HS-27A (cell line): ENCODE measurements around the gene REXO1.

Source experiments
- DNase-seq: peaks from one replicate; pipeline ENCODE4 v3.0.0-alpha.2; 2012; ENCODE audit warnings: low read depth, missing footprints

Gene REXO1

GRCh38 chr19:1847684-1848398, 442 bp downstream of the REXO1 start:
- DNase-seq = no peak

DNA sequence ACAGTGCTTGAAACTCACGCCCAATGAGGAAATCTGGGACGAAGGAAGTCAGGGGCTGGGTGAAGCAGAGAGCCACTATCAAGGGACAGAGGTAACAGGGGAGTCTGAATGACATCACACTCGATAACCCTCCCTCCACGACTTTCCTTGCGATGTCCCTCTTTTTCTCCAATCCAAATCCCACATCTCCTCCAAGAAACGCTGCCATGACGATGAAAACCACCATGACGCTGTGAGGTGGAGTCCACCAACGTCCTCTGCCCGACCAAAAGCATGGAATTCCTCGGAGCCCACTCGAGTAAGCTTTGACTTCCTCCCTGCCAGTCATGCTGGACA, 967 bp downstream of the REXO1 start:
- DNase-seq = no peak

DNA sequence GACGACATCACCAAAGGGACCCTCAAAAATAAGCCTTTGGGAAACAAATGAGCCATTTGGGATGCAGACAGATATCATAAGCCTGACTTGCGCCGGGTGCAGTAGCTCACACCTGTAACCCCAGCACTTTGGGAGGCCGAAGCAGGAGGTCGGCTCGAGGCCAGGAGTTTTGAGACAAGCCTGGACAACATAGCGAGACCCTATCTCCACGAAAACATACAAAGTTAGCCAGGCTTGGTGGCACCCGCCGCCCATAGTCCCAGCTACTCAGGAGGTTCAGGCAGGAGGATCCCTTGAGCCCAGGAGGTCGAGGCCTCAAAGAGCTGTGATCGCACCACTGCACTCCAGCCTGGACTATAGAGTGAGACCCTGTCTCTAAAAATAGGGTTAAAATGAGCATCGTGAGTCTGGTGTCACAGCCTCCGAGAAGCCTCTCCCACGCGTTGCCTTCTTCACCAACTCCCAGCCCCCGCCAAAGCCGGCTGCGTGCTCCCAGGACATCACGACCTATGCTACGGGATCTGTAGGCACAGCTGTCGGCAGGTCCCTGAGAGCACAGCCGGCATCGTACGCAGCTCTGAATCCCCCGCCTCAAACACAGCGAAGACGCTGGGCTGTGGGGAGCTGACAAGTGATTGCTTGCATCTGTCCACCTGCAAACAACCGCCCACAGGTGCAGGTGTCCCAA, 1.6 kb downstream of the REXO1 start:
- DNase-seq = no peak

GRCh38 chr19:1845642-1846041, 2.6 kb downstream of the REXO1 start:
- DNase-seq = no peak

GRCh38 chr19:1845125-1845515, 3.2 kb downstream of the REXO1 start:
- DNase-seq = no peak

- DNase-seq = no peak
Observed at GRCh38 chr19:1844513-1845124, 3.7 kb downstream of the REXO1 start.

DNA sequence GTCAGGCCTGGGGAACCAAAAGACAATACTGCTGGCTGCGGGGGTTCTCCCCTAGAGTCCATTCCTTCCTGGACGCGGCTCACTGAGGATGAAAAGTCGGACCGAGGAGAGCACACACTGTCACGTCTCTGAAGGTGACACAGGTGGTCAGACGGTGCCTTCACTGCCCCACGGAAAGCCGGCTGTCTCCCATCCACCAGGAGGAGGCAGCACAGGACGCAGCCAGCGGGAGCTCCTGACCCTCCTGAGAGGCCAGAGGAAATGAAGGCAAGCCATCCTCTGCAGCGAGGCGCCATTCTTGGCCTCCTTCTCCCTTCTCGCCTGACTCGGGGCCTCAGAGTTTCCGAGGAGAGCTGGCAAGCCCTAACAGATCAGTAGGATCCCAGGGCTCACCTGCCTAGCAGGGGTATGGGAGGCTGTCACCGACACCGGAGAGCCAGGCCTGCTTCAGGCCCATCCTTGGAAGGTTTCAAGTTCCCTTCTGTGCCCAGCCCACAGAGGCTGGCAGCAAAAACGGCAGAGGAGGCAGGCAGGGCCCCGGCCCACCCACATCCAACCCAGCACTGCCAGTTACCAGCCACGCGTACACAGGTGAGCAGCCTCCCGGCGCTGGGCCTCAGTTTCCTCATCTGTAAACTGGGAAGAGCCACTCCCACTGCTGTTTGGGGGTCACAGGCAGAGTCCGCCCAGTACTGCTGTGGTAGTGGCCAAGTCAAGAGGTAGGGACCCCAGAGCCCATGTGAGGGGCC, 4.5 kb downstream of the REXO1 start:
- DNase-seq = no peak

DNA sequence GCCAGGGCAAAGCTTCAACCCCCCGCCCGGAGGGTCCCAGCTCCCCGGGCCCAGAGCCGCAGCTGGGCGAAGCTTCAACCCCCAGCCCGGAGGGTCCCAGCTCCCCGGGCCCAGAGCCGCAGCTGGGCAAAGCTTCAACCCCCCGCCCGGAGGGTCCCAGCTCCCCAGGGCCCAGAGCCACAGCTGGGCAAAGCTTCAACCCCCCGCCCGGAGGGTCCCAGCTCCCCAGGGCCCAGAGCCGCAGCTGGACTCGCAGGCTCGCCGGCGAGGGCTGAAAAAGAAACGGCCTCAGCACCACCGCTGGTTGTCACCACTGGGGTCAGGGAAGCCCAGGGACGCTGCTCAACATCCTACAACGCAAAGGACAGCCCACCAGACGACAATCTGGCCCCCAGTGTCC, 5.2 kb downstream of the REXO1 start:
- DNase-seq = no peak

DNA sequence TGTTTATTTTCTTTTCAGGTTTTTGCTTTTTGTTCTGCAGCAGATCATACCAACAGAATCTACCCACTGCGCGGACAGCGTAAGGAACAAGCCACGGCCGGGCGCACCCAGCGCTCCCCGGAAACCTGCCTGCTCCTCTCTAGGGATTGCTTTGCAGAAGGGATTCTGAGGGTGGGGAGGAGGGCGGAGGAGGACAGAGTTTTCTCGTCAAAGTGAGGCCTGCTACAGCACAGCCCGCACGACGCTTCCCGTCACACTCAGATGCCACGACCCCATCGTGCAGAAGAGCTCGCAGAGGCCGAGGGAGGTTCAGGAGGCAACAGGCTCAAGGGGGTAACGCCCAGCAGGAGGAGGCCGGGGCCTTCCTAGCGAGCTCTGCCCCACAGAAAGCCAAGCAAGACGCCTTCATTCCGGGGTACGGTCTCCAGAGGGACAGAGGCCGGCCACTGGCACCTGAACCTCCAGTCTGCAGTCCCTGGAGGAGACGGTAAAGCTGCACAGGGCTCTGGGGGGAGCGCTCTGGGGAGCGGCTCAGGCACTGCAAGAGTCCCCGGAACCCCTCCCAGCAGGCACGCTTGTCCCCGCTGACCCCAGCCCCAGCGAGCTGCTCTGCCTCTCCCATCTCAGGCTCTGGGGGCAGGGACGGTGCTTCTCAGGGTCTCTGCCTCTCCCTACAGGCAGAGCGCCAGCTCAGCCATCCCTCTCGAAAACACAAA, 6.9 kb downstream of the REXO1 start:
- DNase-seq = no peak

DNA sequence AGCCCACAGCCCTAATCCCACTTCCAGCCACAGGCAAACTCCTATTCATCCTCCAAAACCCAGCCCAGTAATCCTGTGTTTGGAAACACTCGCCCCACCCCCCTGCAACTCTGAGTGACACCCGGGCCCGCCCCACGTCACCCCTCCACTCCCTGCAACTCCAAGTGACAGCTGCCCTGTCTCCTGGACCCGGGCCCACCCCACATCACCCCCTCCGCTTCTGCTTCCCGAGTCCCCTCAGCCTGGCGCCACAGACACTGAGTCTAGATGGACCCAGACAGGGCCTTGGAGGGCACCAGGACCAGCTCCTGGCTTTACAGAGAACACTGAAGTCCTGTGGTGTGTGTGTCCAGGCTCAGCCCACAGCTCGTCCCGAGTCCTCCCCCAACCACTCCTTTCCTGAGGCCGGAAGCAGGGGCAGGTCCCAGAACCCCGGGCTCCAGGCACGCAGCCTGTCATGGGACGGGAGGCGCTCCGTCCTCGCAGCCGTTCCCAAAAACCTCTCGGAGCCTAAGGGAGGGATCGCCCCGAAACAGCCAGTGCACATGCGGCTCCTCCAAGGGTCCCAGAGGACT, 7.7 kb downstream of the REXO1 start:
- DNase-seq = no peak

DNA sequence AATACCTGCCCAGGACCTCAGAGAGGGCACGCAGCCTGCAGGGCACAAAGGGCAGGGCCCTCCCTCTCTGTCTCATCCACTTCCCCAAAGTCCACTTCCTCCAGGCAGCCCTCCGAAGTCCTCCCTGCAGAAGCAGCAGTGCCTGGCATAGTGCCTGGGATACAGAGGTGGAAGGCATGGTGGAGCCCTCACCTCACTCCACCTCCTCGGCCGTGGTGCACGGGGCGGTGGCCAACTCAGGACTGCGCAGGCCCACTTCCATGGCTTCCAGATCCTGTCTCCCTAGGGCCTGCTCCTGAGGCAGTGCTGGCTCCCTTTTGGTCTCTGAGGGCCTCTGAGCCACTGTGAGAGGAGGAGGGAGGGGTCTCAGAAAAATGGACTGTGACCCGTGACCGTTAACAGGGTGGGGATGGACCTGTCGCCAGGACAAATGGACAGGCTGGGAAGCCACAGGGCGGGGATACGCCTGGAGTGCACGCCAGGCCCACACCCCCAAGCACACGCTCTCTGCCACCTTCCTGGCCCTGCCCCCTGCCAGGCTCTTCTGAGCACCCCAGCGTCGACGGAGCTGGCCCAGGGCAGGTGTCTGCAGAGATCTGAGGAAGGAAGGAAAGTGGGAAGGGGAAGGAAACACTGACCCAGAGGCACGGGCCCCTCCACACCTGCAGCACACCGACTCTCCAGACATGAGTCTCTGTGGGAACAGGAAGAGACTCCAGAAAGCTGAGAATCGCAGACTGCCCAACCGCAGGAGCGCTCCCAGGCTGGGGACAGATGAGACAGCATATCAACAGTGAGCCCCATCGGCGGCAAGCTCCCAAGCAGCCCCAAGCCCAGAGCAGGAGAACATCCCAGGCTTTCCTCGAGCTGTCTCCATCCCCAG, 8.4 kb downstream of the REXO1 start:
- DNase-seq = no peak

DNA sequence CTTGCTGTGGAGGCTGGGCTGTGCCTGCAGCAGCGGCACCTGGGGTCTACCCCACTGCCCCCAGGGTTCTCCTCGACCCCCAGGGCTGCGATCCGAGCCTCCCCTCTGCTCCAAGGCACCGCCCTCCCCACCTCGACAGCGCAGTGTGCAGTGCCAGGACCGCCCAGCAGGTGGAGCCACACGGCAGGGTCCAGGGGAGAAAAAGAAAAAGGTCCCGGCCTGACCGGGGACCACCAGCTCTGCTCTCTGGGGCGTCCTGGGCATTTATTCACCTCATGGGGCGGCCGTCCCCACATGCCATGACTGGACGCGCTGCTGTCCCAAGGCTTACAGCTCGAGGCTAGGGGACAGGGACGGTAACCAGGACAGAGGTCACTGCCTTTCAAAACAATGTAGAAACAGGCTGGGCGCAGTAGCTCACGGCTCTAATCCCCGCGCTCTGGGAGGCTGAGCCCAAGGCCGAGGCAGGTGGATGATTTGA, 10.6 kb downstream of the REXO1 start:
- no peak for DNase-seq

DNA sequence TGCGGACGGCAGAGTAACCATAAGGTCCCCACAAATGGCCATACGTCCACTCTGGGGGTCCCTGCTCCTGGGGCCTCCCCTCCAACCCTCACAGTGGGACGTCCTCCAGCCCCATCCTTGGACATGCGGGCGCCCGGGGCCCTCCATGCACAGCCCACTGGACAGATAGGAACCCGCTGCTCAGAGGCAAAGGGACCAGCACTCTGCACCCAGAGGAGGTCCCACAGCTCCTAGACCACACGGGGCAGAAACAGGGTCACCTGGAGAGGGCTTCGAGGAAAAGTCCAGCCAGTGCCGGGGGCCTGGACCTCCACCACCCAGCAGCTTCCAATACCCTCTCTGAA, 11.1 kb downstream of the REXO1 start:
- no peak for DNase-seq

GRCh38 chr19:1836458-1837221, 11.6 kb downstream of the REXO1 start:
- no peak for DNase-seq

GRCh38 chr19:1833540-1833939, 14.7 kb downstream of the REXO1 start:
- no peak for DNase-seq

- no peak for DNase-seq
Observed at GRCh38 chr19:1832046-1832663, 16.1 kb downstream of the REXO1 start.

- no peak for DNase-seq
Observed at GRCh38 chr19:1830978-1831377, 17.3 kb downstream of the REXO1 start.

- no peak for DNase-seq
Observed at GRCh38 chr19:1830568-1830967, 17.7 kb downstream of the REXO1 start.

DNA sequence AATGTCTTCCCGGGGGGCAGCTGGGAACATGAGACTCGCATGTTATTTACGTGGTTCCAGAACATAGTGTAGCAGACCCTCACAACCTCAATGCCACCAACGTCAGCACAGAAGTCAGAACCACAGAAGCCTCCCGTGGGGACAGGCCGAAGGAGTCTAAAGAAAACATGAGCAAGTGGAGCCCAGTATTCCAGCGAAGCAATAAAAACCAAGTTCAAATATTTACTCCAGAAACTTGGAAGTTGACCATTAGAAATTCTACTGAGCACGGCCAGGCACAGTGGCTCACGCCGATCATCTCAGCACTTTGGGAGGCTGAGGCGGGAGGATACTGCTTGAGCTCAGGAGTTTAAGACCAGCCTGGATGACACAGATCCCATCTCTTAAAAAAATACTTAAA, 18.3 kb downstream of the REXO1 start:
- no peak for DNase-seq
